SKM-1 treated with dmso at 0.1 percent for 144 hours (cell line): ENCODE results near the gene ERG.

Source experiments
- DNase-seq: peaks from one replicate; lab custom pipeline; 2025; ENCODE audit not compliant: unreplicated experiment; lab: John Stamatoyannopoulos, UW

Gene ERG, protein sequence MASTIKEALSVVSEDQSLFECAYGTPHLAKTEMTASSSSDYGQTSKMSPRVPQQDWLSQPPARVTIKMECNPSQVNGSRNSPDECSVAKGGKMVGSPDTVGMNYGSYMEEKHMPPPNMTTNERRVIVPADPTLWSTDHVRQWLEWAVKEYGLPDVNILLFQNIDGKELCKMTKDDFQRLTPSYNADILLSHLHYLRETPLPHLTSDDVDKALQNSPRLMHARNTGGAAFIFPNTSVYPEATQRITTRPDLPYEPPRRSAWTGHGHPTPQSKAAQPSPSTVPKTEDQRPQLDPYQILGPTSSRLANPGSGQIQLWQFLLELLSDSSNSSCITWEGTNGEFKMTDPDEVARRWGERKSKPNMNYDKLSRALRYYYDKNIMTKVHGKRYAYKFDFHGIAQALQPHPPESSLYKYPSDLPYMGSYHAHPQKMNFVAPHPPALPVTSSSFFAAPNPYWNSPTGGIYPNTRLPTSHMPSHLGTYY

DNA sequence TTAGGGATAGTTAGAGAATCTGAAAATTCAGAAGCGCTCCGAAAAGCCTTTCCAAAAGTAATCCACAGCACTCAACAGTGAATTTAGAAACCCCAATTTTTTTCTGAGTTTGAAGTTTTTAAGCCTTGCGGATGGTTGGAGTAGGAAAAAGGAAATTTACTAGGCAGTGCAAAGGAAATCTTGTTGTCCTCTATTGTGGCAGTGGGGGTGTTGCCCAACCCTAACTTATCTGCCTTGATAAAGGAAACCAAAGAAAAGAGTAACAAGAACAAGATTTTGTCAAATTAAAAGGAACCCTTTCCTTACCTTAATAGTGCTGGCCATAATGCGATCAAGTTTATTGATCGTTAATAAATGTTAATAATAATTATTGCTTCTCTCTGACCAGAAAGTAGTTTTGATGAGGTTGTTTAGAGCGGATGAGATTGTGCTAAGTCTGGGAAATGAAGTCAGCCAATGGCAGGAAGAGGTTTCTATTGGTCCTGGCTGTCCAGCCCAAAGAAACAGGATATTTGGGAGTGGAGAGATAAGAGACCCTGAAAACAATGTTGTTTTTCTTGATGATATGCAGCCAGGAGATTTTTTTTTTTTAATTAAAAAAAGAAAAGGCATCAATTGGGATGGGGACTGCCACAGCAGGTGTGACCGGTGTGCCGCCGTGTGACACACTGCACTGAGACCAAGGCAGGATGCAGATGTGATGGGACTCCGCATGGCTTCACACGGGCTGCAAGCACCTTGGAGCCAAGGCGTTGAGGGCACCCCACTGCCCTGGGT is at the start of gene ERG:
ERG (minus strand) TSS at position 421 of the 777 bp plus-strand sequence; CDS start at position 324, 97 bp downstream.
- no peak for DNase-seq

DNA sequence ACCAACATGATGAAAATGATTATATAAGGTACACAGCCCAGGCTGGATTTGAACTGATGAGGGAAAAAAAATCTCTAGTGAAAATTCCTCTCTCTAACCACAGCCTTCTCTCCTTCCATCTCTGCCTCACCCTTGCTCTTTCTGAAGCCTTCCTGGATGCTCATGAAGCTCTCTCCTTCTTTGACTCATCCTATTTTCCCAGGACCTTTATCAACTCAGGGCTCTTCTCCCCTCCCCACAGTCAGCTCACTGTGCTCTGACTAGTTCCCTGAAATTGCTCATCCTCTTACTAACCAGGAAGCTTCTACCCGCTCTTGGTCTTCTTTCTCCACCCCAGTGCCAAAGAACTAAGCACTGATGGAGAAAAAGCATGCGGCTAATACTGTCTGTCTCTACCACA is 46.4 kb upstream of the ERG start:
- no peak for DNase-seq

DNA sequence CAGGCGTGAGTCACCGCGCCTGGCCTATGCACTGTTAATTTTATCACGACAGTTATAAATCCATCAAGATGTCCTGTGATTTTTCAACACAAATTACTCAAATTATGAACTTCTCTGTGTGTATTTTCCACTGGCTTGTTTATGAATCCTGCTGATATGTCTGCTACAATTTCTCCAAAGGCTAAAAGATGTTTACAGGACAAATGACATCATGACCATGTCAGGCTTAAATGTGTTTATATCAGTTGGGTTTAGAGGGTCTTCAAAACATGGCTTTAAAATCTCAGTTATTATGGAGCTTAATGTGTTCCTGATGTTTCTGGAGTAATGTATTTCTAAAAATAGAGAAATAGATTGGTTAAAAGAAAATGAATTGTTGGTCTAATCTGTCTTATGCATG is 44.0 kb upstream of the ERG start:
- DNase-seq = no peak

GRCh38 chr21:38538353-38538752 is 40.1 kb upstream of the ERG start:
- DNase-seq = no peak

GRCh38 chr21:38534591-38534990 is 36.3 kb upstream of the ERG start:
- no peak for DNase-seq

GRCh38 chr21:38533887-38534286 is 35.6 kb upstream of the ERG start:
- DNase-seq = no peak

DNA sequence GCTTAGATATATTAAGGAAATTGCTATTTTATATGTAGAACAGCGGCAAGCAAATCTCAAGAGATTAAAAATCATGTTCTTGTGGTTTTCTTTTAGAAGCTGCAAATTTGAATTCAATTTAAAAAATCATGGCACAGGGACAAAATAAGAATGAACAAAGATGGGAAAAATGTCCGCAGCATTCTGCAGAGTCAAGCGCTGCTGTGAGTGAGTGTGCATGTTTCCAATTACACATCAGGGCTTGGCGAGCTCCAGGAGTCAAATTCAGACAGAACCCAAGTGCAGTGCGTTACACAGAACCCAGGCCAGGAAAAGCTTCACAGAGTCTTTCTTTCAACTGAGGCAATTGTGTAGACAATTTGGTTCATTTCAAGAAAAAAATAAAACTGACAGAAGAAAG is 33.3 kb upstream of the ERG start:
- DNase-seq = no peak

DNA sequence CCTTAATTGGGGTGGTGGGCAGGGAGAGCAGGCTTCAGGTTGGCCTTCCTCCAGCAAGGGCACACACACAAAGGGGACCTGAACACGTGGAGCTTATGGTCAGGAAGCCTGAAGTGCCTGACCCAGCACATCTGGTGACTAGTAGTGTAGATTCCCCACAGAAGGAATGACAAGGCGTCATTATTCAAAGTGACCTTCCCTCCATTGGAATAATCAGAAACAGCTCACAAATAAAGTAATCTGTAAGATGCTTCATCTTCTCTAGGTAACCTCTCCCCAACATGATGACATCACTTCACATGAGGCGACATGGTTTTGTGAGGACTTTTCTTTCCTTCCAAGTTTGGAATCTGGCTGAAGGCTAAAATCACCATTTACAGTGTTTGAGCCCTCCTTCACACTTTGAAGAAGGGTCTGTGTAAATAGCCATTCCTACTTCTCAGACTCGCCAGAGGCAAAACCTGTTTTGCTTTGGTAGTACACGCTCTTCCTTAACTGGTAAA is 32.8 kb upstream of the ERG start:
- no peak for DNase-seq

DNA sequence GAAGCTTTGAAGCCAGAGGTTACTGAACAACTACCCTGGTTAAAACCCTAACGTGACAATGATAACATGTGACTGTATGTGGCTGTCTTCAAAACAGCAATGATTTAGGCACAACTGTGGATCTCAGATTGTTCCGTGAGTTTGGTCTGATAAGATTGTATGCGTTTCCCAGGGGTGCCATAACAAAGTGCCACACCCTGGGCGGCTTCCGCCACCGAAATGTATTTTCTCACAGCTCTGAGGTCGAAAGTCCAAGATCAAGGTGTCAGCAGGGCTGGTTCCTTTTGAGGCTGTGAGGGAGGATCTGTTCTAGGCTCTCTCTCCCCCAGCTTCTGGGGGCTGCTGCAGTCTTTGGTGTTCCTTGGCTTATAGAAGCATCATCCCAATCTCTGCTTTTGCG is 29.5 kb upstream of the ERG start:
- DNase-seq = no peak

DNA sequence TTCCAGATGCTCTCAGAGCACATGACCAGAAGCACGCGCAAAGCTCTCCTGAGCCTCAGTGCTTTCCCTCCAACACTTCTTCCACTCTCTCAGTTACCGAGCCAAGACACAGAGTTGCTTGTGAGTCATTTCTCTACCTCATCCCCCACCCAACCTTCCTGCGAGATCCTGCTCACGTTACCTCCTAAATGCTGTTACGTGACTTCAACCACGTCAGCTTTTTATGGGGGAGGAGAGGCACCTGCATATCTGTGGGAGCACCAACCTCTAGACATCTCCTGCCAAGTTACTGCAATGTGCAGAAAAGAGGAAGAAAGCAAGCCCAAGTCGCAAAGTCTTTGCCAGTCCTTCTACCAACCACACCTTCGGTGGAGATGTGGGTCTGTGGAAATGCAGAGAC is 27.2 kb upstream of the ERG start:
- DNase-seq = no peak

- DNase-seq = no peak
Observed at GRCh38 chr21:38524168-38525153, 26.2 kb upstream of the ERG start.

DNA sequence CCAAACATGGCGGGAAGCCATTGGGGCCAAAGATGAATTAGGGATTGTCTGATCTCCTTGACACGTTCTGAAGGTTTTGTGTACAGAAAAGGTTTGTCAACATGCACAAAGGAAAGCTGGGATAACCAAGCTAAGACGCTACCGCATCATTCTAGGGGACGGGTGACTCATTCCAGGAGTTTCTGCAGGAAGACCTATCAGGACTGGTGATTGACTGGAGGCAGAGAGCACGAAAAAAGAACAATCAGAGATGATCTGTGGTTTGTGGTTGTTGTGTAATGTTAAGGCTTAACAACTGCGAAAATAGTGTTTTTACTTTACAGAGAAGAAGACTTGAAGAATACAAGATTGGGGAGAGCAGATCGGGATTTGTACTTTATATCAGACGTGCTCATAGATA is 22.2 kb upstream of the ERG start:
- no peak for DNase-seq

GRCh38 chr21:38511662-38512243 is 13.5 kb upstream of the ERG start:
- DNase-seq = no peak

- DNase-seq = no peak
Observed at GRCh38 chr21:38511198-38511597, 12.9 kb upstream of the ERG start.

DNA sequence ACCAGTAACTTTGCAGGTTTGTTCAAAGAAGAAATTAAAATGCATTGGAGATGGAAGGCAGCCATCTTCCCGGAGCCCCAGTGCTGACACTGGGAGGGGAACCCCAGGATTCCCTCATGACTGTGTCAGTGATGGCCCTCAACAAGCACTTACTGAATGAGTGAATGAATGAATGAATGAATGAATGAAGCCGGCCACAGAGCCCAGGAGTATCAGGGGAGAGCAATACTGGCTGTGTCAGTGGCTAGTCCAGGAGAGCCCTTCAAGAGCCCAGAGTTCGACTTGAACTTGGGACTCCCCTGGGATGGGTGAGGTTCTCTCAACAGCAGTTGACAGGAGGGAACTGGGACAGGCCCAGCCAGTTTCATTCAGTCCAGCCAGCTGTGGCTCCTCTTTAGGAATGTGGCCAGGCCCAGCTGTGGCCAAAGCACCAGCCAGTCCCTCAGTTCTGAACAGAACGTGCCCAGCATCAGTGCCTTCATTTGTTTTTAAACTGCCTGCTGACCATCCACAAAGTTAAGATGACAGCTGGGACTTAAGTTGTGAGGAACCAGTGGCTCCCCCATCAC is 9.2 kb upstream of the ERG start:
- no peak for DNase-seq

DNA sequence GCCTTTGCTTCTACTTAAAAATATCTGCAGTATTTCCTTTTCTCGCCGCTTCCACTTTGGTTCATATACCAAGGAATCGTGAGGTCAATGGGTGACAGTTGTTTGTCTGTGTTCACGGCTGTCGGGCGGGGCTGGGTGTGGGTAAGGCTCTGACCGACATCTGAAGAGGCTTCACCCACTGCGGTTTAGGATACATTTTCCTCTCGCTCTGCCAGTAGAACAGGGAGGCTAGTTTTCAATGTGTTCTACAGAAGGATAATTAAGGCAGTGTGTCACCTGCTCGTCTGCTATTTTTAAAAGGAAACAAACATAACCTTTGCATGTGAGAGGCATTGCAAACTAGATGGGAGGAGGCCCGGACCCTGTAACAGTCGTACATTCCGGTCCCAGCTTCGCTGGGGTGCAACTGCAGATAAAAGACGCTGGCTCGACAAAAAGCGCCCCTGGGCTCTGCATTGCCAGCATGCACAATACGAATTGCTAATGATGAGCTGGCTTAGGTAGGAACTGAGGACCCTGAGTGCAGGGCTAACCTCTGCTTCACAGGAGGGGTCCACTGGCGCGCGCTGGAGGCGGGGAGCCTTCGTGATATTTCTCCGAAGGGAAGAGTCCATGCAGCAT is 8.5 kb upstream of the ERG start:
- DNase-seq = peak; percentile 59

DNA sequence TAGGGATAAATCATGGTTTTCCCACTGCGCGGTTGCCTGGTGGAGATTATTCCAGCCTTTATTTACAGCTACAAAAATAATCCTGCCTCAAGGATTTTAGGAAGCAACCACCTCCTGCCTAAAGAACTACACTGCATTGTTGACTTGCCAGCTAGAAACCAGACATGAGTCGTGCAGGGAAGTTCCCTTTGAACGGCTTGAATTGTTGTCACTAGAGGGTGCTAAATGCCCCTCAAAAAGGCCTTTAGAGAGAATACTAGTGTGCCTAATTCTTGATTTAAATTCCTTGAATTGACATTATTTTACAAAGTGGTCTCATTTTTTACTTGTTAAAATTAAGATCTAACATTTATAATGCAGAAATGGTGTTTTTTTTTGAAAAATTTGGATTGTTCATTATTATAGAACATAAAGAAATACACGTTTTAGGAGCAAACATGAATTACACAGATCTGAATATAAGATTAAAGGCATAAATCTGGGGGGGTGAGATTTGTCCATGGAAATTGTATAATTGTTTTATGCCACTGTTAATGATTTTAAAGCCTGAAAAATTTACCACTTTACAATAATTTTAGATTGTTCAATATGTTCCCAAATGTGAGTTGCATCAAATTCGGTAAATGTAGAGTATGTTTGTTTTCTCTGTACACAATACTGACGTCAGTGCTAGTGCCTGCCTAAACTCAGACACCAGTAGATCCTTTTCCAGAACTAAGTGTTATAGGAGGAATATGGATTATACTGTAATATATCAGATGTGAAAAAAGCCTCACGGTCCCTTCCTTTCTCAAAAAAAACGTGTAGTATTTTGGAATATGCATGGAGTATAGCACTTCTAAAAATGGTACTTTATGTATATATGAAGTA is 7.6 kb upstream of the ERG start:
- DNase-seq = peak; percentile 71

- DNase-seq = no peak
Observed at GRCh38 chr21:38504066-38504465, 5.8 kb upstream of the ERG start.

GRCh38 chr21:38503583-38503982 is 5.3 kb upstream of the ERG start:
- DNase-seq = no peak
